DND-41 (cell line): ENCODE results near the gene TBXAS1.

Experiments used
- ATAC-seq: fragments of 200-7000 bp; cut with Tn5 transposase; 3 replicates; pipeline ENCODE4 v1.9.1; 2021; ENCODE audit warnings: low read depth; ENCODE audit not compliant: insufficient read depth
- DNase-seq: peaks from one replicate; pipeline ENCODE4 v3.0.0-alpha.2; 2020
- H2AFZ ChIP-seq: 2 replicates; pipeline ENCODE4 v1.6.0; 2012; ENCODE audit warnings: low read depth, low read length
- H3K27ac ChIP-seq: 2 replicates; pipeline ENCODE4 v1.5.1; 2012; ENCODE audit warnings: low read length, inconsistent platforms
- H3K27me3 ChIP-seq: fragments of 200-600 bp; sonication (generic); 2 replicates; pipeline ENCODE4 v1.6.0; 2012; ENCODE audit warnings: low read length, mild to moderate bottlenecking, inconsistent platforms; ENCODE audit not compliant: insufficient read depth, poor library complexity
- H3K36me3 ChIP-seq: 2 replicates; pipeline ENCODE4 v1.5.1; 2012; ENCODE audit warnings: low read length, inconsistent platforms; ENCODE audit not compliant: insufficient read depth
- H3K4me1 ChIP-seq: 2 replicates; pipeline ENCODE4 v1.5.1; 2012; ENCODE audit warnings: mild to moderate bottlenecking, low read length; ENCODE audit not compliant: insufficient read depth
- H3K4me2 ChIP-seq: 2 replicates; pipeline ENCODE4 v1.6.0; 2012; ENCODE audit warnings: mild to moderate bottlenecking, moderate library complexity, low read length, inconsistent platforms; ENCODE audit not compliant: insufficient read depth
- H3K4me3 ChIP-seq, 2 experiments: fragments of 200-600 bp in 1 of 2; shearing (Covaris generic) in 1 of 2; 2 replicates each; pipeline ENCODE4 v1.5.1; 2012 to 2016; ENCODE audit warnings: inconsistent platforms in 2 of 2, low read length in 2 of 2, mild to moderate bottlenecking in 2 of 2, low read depth in 1 of 2, moderate library complexity in 1 of 2
- H3K79me2 ChIP-seq: 2 replicates; pipeline ENCODE4 v1.6.0; 2012; ENCODE audit warnings: low read length, inconsistent platforms; ENCODE audit not compliant: insufficient read depth
- H3K9ac ChIP-seq: 2 replicates; pipeline ENCODE4 v1.6.0; 2012; ENCODE audit warnings: low read depth, mild to moderate bottlenecking, inconsistent platforms, low read length, moderate library complexity
- H3K9me3 ChIP-seq: 2 replicates; pipeline ENCODE4 v1.5.1; 2012; ENCODE audit warnings: low read length, moderate library complexity, mild to moderate bottlenecking, inconsistent platforms; ENCODE audit not compliant: insufficient read depth, severe bottlenecking
- H4K20me1 ChIP-seq: 2 replicates; pipeline ENCODE4 v1.6.0; 2012; ENCODE audit warnings: low read length; ENCODE audit not compliant: insufficient read depth
- EZH2 ChIP-seq: IDR thresholded peaks from 3 replicates; pipeline ENCODE4 v1.6.1; 2012; ENCODE audit warnings: borderline replicate concordance, low read depth, mild to moderate bottlenecking, moderate library complexity, low read length, inconsistent platforms; ENCODE audit not compliant: severe bottlenecking
- TF ChIP-seq, protein P1 (sequence below): IDR thresholded peaks from 2 replicates; pipeline ENCODE4 v1.5.1; 2012; ENCODE audit warnings: borderline replicate concordance, low read length, moderate library complexity, mild to moderate bottlenecking; ENCODE audit not compliant: poor library complexity, severe bottlenecking; ENCODE audit errors: extremely low read depth

Gene TBXAS1

DNA sequence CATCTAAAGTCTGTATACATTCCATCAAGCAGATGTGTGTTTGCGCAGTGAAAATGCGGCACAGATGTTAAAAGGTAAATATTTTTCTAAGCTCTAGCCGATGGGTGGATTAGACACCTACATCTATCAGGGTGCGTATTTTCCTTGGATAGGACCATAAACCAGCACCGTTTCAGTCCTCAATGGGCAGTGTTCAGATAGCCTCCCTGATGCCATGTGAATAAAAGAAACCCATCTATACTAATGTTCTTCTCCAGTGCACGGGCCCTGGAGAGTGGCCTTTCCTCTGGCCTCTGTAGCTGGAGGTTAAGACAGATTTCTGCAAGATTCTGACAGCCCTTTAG lies 130.2 kb downstream of the TBXAS1 start:
- Histone ChIP-seq H3K4me1 (no peaks in the 10 kb centered on the region), H2AFZ (no peak overlapping the region), H3K27ac (no peak overlapping the region), H3K4me2 (no peak overlapping the region), H3K4me3 (no peak overlapping the region), H3K36me3 (no peaks in the 10 kb centered on the region), H3K27me3 (no peaks in the 10 kb centered on the region), H3K79me2 (no peaks in the 10 kb centered on the region), H4K20me1 (no peaks in the 10 kb centered on the region), H3K9ac (no peak overlapping the region), H3K9me3 (no peaks in the 10 kb centered on the region)
- ATAC-seq (no peak), DNase-seq (no peak)
- TF ChIP-seq EZH2: no peak
- TF ChIP-seq, protein P1, sequence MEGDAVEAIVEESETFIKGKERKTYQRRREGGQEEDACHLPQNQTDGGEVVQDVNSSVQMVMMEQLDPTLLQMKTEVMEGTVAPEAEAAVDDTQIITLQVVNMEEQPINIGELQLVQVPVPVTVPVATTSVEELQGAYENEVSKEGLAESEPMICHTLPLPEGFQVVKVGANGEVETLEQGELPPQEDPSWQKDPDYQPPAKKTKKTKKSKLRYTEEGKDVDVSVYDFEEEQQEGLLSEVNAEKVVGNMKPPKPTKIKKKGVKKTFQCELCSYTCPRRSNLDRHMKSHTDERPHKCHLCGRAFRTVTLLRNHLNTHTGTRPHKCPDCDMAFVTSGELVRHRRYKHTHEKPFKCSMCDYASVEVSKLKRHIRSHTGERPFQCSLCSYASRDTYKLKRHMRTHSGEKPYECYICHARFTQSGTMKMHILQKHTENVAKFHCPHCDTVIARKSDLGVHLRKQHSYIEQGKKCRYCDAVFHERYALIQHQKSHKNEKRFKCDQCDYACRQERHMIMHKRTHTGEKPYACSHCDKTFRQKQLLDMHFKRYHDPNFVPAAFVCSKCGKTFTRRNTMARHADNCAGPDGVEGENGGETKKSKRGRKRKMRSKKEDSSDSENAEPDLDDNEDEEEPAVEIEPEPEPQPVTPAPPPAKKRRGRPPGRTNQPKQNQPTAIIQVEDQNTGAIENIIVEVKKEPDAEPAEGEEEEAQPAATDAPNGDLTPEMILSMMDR: no peak

DNA sequence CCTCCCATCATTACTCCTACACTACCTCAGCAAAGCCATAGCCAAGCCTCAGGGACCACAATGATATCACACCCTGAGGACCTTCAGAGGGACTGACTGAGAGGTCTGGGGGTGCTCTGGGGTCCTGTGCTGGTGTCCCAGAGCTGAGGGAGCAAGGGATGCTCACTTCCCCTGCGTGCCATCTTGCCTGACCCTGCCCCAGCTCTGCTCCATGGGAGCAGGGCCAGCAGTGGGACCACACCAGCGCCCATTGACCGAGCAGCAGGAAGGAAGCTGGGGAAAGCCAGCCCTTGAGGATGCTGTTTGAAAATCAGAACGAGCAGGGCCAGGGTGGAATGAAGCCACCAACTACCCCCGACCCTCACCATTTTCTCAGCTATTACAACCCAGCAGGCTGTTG lies 130.7 kb downstream of the TBXAS1 start:
- H3K36me3 ChIP-seq: no peaks in the 10 kb centered on the region
- no peaks in the 10 kb centered on the region for H3K27me3 ChIP-seq
- H3K4me2 ChIP-seq: no peak overlapping the region
- no peak overlapping the region for H3K4me3 ChIP-seq
- H3K9ac ChIP-seq: no peak overlapping the region
- no peaks in the 10 kb centered on the region for H3K9me3 ChIP-seq
- H3K79me2 ChIP-seq: no peaks in the 10 kb centered on the region
- TF ChIP-seq, protein P1: no peak
- no peak for TF ChIP-seq EZH2
- no peaks in the 10 kb centered on the region for H4K20me1 ChIP-seq
- H3K27ac ChIP-seq: no peak overlapping the region
- no peaks in the 10 kb centered on the region for H3K4me1 ChIP-seq
- H2AFZ ChIP-seq: no peak overlapping the region
- ATAC-seq: no peak
- no peak for DNase-seq

DNA sequence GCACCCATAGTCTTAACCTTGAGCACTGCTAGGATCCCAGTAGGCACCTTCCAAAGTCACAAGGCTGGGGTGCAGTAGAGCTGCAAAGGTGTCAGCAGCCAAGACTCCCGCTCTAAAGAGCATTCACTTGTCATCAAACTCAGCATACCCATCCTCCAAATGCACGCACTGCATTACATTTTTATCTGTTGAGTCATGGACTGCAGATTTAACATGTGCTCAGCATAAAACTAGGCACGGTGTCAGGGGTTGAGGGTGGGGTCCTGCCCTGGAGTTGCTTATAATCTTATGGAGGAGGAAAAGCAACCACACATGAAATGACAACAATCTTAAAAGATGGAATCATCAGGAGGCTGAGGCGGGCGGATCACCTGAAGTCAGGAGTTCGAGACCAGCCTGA lies 131.1 kb downstream of the TBXAS1 start:
- Histone ChIP-seq H3K27me3 (no peaks in the 10 kb centered on the region), H3K4me3 (no peak overlapping the region), H3K79me2 (no peaks in the 10 kb centered on the region), H3K36me3 (no peaks in the 10 kb centered on the region), H2AFZ (no peak overlapping the region), H3K4me2 (no peak overlapping the region), H3K27ac (no peak overlapping the region), H3K9ac (no peak overlapping the region), H3K4me1 (no peaks in the 10 kb centered on the region), H3K9me3 (no peaks in the 10 kb centered on the region), H4K20me1 (no peaks in the 10 kb centered on the region)
- ATAC-seq (no peak), DNase-seq (no peak)
- no peak for TF ChIP-seq EZH2
- TF ChIP-seq, protein P1: no peak
